NB4 (cell line): ENCODE results near the gene CACYBP.

ENCODE experiments used
- CTCF ChIP-seq: IDR thresholded peaks from one replicate; pipeline ENCODE4 v1.5.1; 2012; ENCODE audit warnings: low read depth, low read length
- MAX ChIP-seq: IDR thresholded peaks from 2 replicates; pipeline ENCODE4 v1.6.1; 2011; ENCODE audit warnings: low read depth, low read length
- MYC ChIP-seq: IDR thresholded peaks from 2 replicates; pipeline ENCODE4 v1.6.1; 2011; ENCODE audit warnings: low read depth, low read length
- POLR2A ChIP-seq: IDR thresholded peaks from 2 replicates; pipeline ENCODE4 v1.6.1; 2011; ENCODE audit warnings: mild to moderate bottlenecking; ENCODE audit not compliant: insufficient read length; ENCODE audit errors: extremely low read depth

- TF ChIP-seq POLR2A (no peak), CTCF (no peak), MAX (no peak), MYC (no peak)
These were observed 9.8 kb downstream of the CACYBP start for GRCh38 chr1:175009532-175009931.
